Endothelial cell of umbilical vein (primary cell): ENCODE measurements around the gene PWWP2A. TPM values are rescaled to one million over a fixed set of nuclear protein-coding genes. Genes with fewer than 3 reads are reported as not detected.

ENCODE experiments used
- BruUV-seq: library from RNA; stranded (reverse); fragments of 400-500 nt; replicated peaks from 2 replicates; lab custom pipeline; 2021; lab: Mats Ljungman, UMichigan
- CTCF ChIA-PET: fragments of 300-600, 350-600 bp; sonication (Branson Sonifier 250); formaldehyde crosslinking; loops from one replicate; lab custom pipeline; 2021; ENCODE audit warnings: antibody characterized with exemption, inconsistent platforms; lab: Charles Lee
- POLR2A ChIA-PET: fragments of 300-600, 350-600 bp; sonication (Branson Sonifier 250); formaldehyde crosslinking; loops from one replicate; lab custom pipeline; 2021; ENCODE audit warnings: antibody characterized with exemption, inconsistent platforms; lab: Charles Lee
- DNase-seq: peaks from one replicate; pipeline ENCODE4 v3.0.0-alpha.2; 2011; ENCODE audit warnings: low read depth, low spot score
- FAIRE-seq: peaks from 2 replicates; lab custom pipeline; 2011; peaks lifted over from hg19 to GRCh38; lab: Jason Lieb, UNC
- H2AFZ ChIP-seq: 2 replicates; pipeline ENCODE4 v1.6.0; 2012; ENCODE audit warnings: low read depth, low read length, control low read depth, inconsistent platforms
- H3K27ac ChIP-seq: 2 replicates; pipeline ENCODE4 v1.5.1; 2011; ENCODE audit warnings: low read depth, mild to moderate bottlenecking, control low read depth, low read length, moderate library complexity; ENCODE audit not compliant: insufficient read depth
- H3K27me3 ChIP-seq, 2 experiments: 2 replicates each; pipeline versions ENCODE4 v1.6.0 to v1.6.1; 2011; ENCODE audit warnings: low read length in 2 of 2, mixed read lengths in 1 of 2; ENCODE audit not compliant: control insufficient read depth in 2 of 2, insufficient read depth in 2 of 2
- H3K36me3 ChIP-seq, 2 experiments: 2 replicates in 1 of 2; 3 replicates in 1 of 2; pipeline ENCODE4 v1.5.1; 2011; ENCODE audit warnings: low read length in 2 of 2, mild to moderate bottlenecking in 1 of 2, moderate library complexity in 1 of 2; ENCODE audit not compliant: control insufficient read depth in 2 of 2, insufficient read depth in 2 of 2; ENCODE audit errors: extremely low read depth in 1 of 2
- H3K4me1 ChIP-seq: 3 replicates; pipeline ENCODE4 v1.5.1; 2011; ENCODE audit warnings: mild to moderate bottlenecking, low read length; ENCODE audit not compliant: control insufficient read depth, insufficient read depth; ENCODE audit errors: extremely low read depth
- H3K4me2 ChIP-seq: 2 replicates; pipeline ENCODE4 v1.6.1; 2011; ENCODE audit warnings: low read length, control low read depth, mixed read lengths; ENCODE audit not compliant: insufficient read depth
- H3K4me3 ChIP-seq, 3 experiments: fragments of 200-600 bp in 1 of 3; sonication (generic), shearing (Covaris generic) in 1 of 3; replicated peaks in 1 of 3; 2 replicates each; pipeline ENCODE4 v1.5.1; 2011 to 2016; ENCODE audit warnings: control low read depth in 3 of 3, low read length in 3 of 3, mild to moderate bottlenecking in 2 of 3, inconsistent platforms in 1 of 3, low read depth in 1 of 3, moderate library complexity in 1 of 3; ENCODE audit not compliant: insufficient read depth in 1 of 3
- H3K79me2 ChIP-seq: 2 replicates; pipeline ENCODE4 v1.6.0; 2012; ENCODE audit warnings: low read length, inconsistent platforms; ENCODE audit not compliant: control insufficient read depth, insufficient read depth
- H3K9ac ChIP-seq: replicated peaks from 2 replicates; pipeline ENCODE3; 2011; ENCODE audit warnings: low read length, control low read depth; ENCODE audit not compliant: insufficient read depth; ENCODE audit errors: extremely low read depth
- H3K9me1 ChIP-seq: replicated peaks from 3 replicates; pipeline ENCODE4 v1.6.0; 2011; ENCODE audit warnings: mild to moderate bottlenecking, low read length; ENCODE audit not compliant: control insufficient read depth, insufficient read depth; ENCODE audit errors: extremely low read depth
- H3K9me3 ChIP-seq: replicated peaks from 2 replicates; pipeline ENCODE4 v1.5.1; 2012; ENCODE audit warnings: low read length, inconsistent platforms; ENCODE audit not compliant: control insufficient read depth, insufficient read depth
- H4K20me1 ChIP-seq: replicated peaks from 2 replicates; pipeline ENCODE3; 2011; ENCODE audit warnings: mild to moderate bottlenecking, low read length; ENCODE audit not compliant: control insufficient read depth, insufficient read depth; ENCODE audit errors: extremely low read depth
- FOS ChIP-seq: IDR thresholded peaks from 2 replicates; pipeline ENCODE4 v1.6.1; 2011; ENCODE audit warnings: mild to moderate bottlenecking, low read length, moderate library complexity, borderline replicate concordance; ENCODE audit not compliant: insufficient read depth
- GATA2 ChIP-seq: IDR thresholded peaks from 2 replicates; pipeline ENCODE4 v1.7.0; 2011; ENCODE audit warnings: low read depth, mild to moderate bottlenecking, moderate library complexity, mixed read lengths, low read length; ENCODE audit not compliant: insufficient read length, insufficient read depth
- JUN ChIP-seq: IDR thresholded peaks from 2 replicates; pipeline ENCODE4 v1.6.1; 2011; ENCODE audit warnings: borderline replicate concordance, low read depth; ENCODE audit not compliant: insufficient read length, insufficient read depth
- MYC ChIP-seq: IDR thresholded peaks from one replicate; pipeline ENCODE4 v1.6.1; 2011; ENCODE audit warnings: mild to moderate bottlenecking, low read depth, low read length
- POLR2A ChIP-seq: IDR thresholded peaks from 2 replicates; pipeline ENCODE4 v1.6.1; 2012; ENCODE audit warnings: low read depth, mild to moderate bottlenecking, control low read depth, low read length
- POLR2AphosphoS5 ChIP-seq: IDR thresholded peaks from 2 replicates; pipeline ENCODE4 v1.6.1; 2012; ENCODE audit warnings: low read depth, mild to moderate bottlenecking, control low read depth, low read length, moderate library complexity; ENCODE audit not compliant: insufficient read depth
- dilution Hi-C: fragments of 300-500 bp; cut with MboI; formaldehyde crosslinking; loops from one replicate; pipeline ENCODE4 v1.15.0; 2019; ENCODE audit warnings: low sequenced_read_pairs; ENCODE audit not compliant: extremely low pct_ligation_motif_present
- intact Hi-C: fragments of 100-400 bp; cut with micrococcal nuclease; formaldehyde crosslinking; loops from one replicate; pipeline ENCODE4 v1.10.0; 2022
- polyA plus RNA-seq, 4 experiments: library from polyadenylated mRNA; depleted of rRNA in 3 of 4; stranded (reverse) in 3 of 4; unstranded in 1 of 4; fragments of >200 nt; gene quantifications; 2 replicates each; pipeline versions ENCODE4 v1.2.1 to v1.2.3, GENCODE V29; 2011 to 2012; ENCODE audit warnings: missing spikeins in 1 of 4
- total RNA-seq: library from RNA; stranded (reverse); gene quantifications from 2 replicates; pipeline ENCODE4 v1.2.3, GENCODE V29; 2021
- TF ChIP-seq, protein P1 (sequence below): IDR thresholded peaks from 2 replicates; pipeline ENCODE4 v1.6.1; 2011; ENCODE audit not compliant: insufficient read depth, insufficient read length
- TF ChIP-seq, protein P2 (sequence below), 2 donors: IDR thresholded peaks; 1 replicate in 1 of 2; 2 replicates in 1 of 2; pipeline ENCODE4 v1.5.1; 2011; ENCODE audit warnings: low read length in 2 of 2, mild to moderate bottlenecking in 2 of 2, moderate library complexity in 2 of 2, control low read depth in 1 of 2, inconsistent platforms in 1 of 2, low read depth in 1 of 2; ENCODE audit not compliant: insufficient read depth in 1 of 2; ENCODE audit errors: extremely low read depth in 1 of 2

PWWP2A gene
- total and polyA plus RNA-seq, 2 donors (not counting 3 experiments of a cell fraction or from before 2014, with no cell fraction given) = 4.6 to 19.3 TPM

DNA sequence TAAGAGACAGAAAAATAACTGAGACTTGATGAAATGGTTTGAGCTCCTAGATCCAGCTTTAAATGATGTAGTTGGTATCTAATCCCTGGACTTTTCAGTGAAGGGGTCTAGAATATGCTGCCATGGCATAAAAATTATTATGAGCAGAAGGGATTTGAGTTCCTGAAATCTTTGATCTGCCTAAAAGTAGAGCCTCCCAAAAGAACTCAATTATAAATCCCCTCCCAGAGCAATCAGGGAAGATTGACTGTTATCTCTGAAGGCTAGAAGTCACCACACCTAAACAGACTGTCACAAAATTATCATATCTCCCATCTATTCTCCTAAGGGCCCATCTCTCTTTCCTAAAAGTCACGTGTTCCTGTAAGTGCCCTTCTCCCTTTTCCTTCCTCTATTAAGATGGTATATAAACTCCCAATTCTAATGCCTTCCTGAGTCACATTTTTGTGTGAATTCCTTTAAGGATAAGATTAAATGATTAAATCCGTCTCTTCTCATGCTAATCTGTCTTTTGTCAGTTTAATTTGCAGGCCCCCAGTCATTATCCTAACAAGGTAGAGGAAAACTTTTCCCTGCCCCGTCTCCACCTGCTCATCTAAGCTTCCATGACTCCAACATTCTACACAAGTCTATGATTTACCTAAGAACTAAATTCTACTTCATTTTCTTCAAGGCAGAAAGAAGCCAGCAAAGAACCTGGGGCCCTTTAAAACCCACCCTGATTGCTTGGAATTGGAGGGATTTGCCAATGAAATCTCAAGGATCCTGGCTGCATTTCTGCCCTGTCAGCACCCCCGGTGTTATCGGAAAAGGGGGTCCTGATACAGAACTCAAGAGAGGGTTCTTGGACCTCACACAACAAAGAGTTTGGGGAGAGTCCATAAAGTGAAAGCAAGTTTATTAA lies 47.1 kb upstream of the PWWP2A start:
- no peak for TF ChIP-seq POLR2AphosphoS5
- peak; percentile 49 for TF ChIP-seq POLR2A
- no peaks in the 10 kb centered on the region for H3K9me1 ChIP-seq
- H3K27ac ChIP-seq = peak overlapping the region; percentile 89
- H2AFZ ChIP-seq = peak overlapping the region; percentile 18
- POLR2A ChIA-PET = no interaction called here
- dilution Hi-C loops (no loop called here), intact Hi-C loops (loop anchor here (10.0 kb wide), 1 partner anchor 1772 kb away; no protein-coding TSS in a partner anchor)
- TSS peak; percentile 13 for BruUV-seq
- DNase-seq (no peak), FAIRE-seq (no peak)
- H3K4me2 ChIP-seq = peak overlapping the region; percentile 26
- peaks cover 44% of the 10 kb centered on the region for H3K4me1 ChIP-seq
- no peaks in the 10 kb centered on the region for H4K20me1 ChIP-seq
- H3K9ac ChIP-seq = peak overlapping the region; percentile 36
- H3K27me3 ChIP-seq = no peaks in the 10 kb centered on the region
- no peaks in the 10 kb centered on the region for H3K79me2 ChIP-seq
- H3K9me3 ChIP-seq = no peaks in the 10 kb centered on the region
- H3K36me3 ChIP-seq = no peaks in the 10 kb centered on the region
- H3K4me3 ChIP-seq = no peak overlapping the region
- CTCF ChIA-PET = interaction anchor here (0.8 to 2.3 kb wide), 8 partner anchors 10 to 179 kb away, joined by 3 to 9 read pairs (median 4); partner anchors contain the start of gene PWWP2A

DNA sequence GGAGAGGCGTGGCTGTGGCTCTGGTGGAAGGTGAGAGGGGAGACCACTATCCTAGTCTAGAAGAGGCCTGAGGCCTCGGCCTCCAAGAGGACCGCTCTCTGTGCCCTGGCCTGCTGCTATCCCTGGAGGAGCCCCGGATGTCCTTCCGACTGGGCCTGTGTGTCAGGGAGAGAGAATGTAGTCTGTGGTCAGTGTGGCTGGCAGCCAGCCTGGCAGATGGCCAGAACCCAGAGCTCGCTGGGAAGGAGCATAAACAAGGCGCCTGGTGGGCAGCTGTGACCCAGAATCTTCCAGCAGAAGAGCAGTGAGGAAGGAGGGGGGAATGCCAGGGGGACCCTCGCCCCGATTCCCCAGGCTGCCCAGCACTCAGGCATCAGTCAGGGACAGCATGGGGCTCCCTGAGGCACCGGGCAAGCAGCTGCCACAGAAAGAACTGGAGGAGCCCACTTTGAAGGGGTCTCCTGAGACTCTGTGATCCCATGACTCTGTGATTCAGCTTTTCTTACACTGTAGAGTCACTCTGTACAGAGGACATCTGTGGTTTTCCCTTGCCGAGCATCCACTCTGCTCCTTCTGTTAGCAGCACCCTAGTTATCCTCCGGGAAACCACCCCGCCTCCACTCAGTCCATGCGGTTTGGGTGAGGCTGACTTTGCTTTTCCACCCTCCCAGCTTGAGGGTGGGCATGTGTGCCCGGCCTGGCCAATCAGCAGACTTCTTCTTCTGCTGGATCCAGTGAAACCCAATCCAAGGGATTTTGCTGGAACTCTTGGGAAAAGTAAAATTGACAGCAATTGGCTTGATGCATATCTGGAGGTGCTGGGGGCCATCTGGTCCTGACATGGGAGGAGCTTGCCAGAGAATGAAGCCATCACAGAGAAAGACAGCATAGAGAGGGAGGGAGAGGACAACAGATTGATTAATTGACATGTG lies 46.2 kb upstream of the PWWP2A start:
- Histone ChIP-seq H3K9ac (peak overlapping the region; percentile 63), H3K9me3 (no peaks in the 10 kb centered on the region), H3K4me3 (no peak overlapping the region), H3K9me1 (no peaks in the 10 kb centered on the region), H4K20me1 (no peaks in the 10 kb centered on the region), H3K27ac (peak overlapping the region; percentile 89), H3K36me3 (no peaks in the 10 kb centered on the region), H2AFZ (peak overlapping the region; percentile 58), H3K27me3 (no peaks in the 10 kb centered on the region), H3K4me1 (peaks cover 44% of the 10 kb centered on the region), H3K4me2 (peak overlapping the region; percentile 31), H3K79me2 (no peaks in the 10 kb centered on the region)
- DNase-seq (peak; percentile 86), FAIRE-seq (peak; percentile 97)
- peak; percentile 93 for TF ChIP-seq POLR2AphosphoS5
- TF ChIP-seq MYC = peak; percentile 90
- TF ChIP-seq FOS = peak; percentile 53
- peak; percentile 73 for TF ChIP-seq POLR2A
- TF ChIP-seq JUN = peak; percentile 12
- TF ChIP-seq, protein P1, sequence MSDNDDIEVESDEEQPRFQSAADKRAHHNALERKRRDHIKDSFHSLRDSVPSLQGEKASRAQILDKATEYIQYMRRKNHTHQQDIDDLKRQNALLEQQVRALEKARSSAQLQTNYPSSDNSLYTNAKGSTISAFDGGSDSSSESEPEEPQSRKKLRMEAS = no peak
- peak; percentile 68 for TF ChIP-seq GATA2
- TF ChIP-seq, protein P2, sequence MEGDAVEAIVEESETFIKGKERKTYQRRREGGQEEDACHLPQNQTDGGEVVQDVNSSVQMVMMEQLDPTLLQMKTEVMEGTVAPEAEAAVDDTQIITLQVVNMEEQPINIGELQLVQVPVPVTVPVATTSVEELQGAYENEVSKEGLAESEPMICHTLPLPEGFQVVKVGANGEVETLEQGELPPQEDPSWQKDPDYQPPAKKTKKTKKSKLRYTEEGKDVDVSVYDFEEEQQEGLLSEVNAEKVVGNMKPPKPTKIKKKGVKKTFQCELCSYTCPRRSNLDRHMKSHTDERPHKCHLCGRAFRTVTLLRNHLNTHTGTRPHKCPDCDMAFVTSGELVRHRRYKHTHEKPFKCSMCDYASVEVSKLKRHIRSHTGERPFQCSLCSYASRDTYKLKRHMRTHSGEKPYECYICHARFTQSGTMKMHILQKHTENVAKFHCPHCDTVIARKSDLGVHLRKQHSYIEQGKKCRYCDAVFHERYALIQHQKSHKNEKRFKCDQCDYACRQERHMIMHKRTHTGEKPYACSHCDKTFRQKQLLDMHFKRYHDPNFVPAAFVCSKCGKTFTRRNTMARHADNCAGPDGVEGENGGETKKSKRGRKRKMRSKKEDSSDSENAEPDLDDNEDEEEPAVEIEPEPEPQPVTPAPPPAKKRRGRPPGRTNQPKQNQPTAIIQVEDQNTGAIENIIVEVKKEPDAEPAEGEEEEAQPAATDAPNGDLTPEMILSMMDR (IDR thresholded peaks at IDR 0.05; ENCODE audit: extremely low read depth in 1 of 2, insufficient read depth in 1 of 2, low read depth in 1 of 2, low read length in 2 of 2) = no peak
- TSS peak; percentile 41 for BruUV-seq
- dilution Hi-C loops (no loop called here), intact Hi-C loops (loop anchor here (1.0 to 10.0 kb wide), 5 partner anchors 23 to 1771 kb away; partner anchors contain the start of gene PWWP2A)
- POLR2A ChIA-PET = interaction anchor here (0.7 kb wide), 1 partner anchor 117 kb away, joined by 3 read pairs; no protein-coding TSS in a partner anchor
- CTCF ChIA-PET = interaction anchor here (0.7 to 2.3 kb wide), 10 partner anchors 10 to 180 kb away, joined by 3 to 7 read pairs (median 4); partner anchors contain the start of gene PWWP2A
